BE2C (cell line): Measurements from ENCODE around the gene DDX49.

Experiments used
- DNase-seq: peaks from one replicate; pipeline ENCODE4 v3.0.0-alpha.2; 2020
- H3K27me3 ChIP-seq: fragments of 250-450 bp; sonication (Bioruptor Pico); 2 replicates; pipeline ENCODE4 v1.5.1; 2020; ENCODE audit warnings: mild to moderate bottlenecking
- H3K36me3 ChIP-seq: fragments of 250-450 bp; sonication (Bioruptor Pico); 2 replicates; pipeline ENCODE4 v1.5.1; 2020; ENCODE audit warnings: mild to moderate bottlenecking
- H3K4me1 ChIP-seq: fragments of 250-450 bp; sonication (Bioruptor Pico); 2 replicates; pipeline ENCODE4 v1.5.1; 2020
- H3K4me3 ChIP-seq: 2 replicates; pipeline ENCODE4 v1.5.1; 2011; ENCODE audit warnings: low read depth, low read length
- H3K9me3 ChIP-seq: fragments of 250-450 bp; sonication (Bioruptor Pico); 2 replicates; pipeline ENCODE4 v1.5.1; 2020
- TF ChIP-seq, protein P1 (sequence below): IDR thresholded peaks from 2 replicates; pipeline ENCODE4 v1.5.1; 2012; ENCODE audit warnings: mild to moderate bottlenecking, low read depth, low read length

The DDX49 gene

DNA sequence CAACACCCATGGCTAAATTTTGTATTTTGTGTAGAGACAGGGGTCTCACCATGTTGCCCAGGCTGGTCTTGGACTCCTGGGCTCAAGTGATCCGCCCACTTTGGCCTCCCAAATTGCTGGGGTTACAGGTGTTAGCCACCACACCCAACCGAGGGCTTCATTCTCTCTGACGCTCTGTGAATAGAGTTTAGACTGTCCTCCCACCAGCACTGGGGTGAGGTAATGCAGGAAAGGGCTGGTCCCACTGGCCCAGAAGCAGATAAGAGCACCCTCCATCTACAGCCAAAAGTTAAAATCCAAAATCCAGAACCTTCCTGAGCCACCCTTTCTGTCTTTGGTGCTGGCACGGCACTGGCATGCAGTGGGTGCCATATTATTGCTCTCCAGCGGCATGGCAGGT, 53.3 kb downstream of the DDX49 start:
- H3K4me1 ChIP-seq: no peaks in the 10 kb centered on the region
- DNase-seq: no peak
- TF ChIP-seq, protein P1, sequence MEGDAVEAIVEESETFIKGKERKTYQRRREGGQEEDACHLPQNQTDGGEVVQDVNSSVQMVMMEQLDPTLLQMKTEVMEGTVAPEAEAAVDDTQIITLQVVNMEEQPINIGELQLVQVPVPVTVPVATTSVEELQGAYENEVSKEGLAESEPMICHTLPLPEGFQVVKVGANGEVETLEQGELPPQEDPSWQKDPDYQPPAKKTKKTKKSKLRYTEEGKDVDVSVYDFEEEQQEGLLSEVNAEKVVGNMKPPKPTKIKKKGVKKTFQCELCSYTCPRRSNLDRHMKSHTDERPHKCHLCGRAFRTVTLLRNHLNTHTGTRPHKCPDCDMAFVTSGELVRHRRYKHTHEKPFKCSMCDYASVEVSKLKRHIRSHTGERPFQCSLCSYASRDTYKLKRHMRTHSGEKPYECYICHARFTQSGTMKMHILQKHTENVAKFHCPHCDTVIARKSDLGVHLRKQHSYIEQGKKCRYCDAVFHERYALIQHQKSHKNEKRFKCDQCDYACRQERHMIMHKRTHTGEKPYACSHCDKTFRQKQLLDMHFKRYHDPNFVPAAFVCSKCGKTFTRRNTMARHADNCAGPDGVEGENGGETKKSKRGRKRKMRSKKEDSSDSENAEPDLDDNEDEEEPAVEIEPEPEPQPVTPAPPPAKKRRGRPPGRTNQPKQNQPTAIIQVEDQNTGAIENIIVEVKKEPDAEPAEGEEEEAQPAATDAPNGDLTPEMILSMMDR: no peak
- H3K27me3 ChIP-seq: no peaks in the 10 kb centered on the region
- H3K9me3 ChIP-seq: no peaks in the 10 kb centered on the region
- no peak overlapping the region for H3K4me3 ChIP-seq
- H3K36me3 ChIP-seq: no peaks in the 10 kb centered on the region

DNA sequence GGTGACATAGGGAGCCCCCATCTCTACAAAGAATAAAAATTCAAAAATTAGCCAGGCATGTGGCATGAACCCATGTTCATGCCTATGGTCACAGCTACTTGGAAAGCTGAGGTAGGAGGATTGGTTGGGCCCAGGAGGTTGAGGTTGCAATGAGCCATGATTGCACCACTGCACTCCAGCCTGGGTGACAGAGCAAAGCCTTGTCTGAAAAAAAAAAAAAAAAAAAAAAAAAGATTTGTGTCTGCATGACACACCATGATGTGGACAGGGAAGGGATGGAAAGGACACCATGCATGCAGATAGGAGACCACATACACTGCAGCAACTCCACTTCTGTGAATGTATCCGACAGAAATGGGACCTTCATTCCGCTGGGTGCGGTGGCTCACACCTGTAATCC, 55.5 kb downstream of the DDX49 start:
- Histone ChIP-seq H3K4me3 (no peak overlapping the region), H3K27me3 (no peaks in the 10 kb centered on the region), H3K4me1 (no peaks in the 10 kb centered on the region), H3K9me3 (no peaks in the 10 kb centered on the region), H3K36me3 (no peaks in the 10 kb centered on the region)
- TF ChIP-seq, protein P1: no peak
- DNase-seq: no peak

DNA sequence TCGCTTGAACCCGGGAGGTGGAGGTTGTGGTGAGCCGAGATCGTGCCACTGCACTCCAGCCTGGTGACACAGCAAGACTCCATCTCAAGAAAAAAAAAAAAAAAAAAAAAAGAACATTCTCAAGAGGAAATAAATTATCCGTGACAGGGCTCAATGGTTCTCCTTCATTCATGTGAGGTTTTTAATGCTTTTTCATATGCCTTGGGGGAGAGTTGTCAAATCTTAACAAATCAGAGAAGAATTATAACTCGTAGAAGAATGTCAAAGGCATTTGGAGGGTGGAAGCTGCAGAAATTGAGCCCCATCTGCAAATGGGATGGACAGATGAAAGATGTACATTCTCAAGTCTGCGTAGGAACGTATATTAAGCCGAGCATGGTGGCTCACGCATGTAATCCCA, 56.4 kb downstream of the DDX49 start:
- TF ChIP-seq, protein P1: no peak
- Histone ChIP-seq H3K27me3 (no peaks in the 10 kb centered on the region), H3K4me1 (no peaks in the 10 kb centered on the region), H3K4me3 (no peak overlapping the region), H3K9me3 (no peaks in the 10 kb centered on the region), H3K36me3 (no peaks in the 10 kb centered on the region)
- DNase-seq: no peak
